GM12873 (cell line): ENCODE measurements around the gene C16orf87.

Experiments used
- CTCF ChIP-seq: IDR thresholded peaks from 2 replicates; pipeline ENCODE4 v1.5.1; 2012; ENCODE audit warnings: low read depth, mild to moderate bottlenecking, moderate library complexity, low read length, control low read depth; ENCODE audit not compliant: insufficient read depth; ENCODE audit errors: missing control alignments

Gene C16orf87

DNA sequence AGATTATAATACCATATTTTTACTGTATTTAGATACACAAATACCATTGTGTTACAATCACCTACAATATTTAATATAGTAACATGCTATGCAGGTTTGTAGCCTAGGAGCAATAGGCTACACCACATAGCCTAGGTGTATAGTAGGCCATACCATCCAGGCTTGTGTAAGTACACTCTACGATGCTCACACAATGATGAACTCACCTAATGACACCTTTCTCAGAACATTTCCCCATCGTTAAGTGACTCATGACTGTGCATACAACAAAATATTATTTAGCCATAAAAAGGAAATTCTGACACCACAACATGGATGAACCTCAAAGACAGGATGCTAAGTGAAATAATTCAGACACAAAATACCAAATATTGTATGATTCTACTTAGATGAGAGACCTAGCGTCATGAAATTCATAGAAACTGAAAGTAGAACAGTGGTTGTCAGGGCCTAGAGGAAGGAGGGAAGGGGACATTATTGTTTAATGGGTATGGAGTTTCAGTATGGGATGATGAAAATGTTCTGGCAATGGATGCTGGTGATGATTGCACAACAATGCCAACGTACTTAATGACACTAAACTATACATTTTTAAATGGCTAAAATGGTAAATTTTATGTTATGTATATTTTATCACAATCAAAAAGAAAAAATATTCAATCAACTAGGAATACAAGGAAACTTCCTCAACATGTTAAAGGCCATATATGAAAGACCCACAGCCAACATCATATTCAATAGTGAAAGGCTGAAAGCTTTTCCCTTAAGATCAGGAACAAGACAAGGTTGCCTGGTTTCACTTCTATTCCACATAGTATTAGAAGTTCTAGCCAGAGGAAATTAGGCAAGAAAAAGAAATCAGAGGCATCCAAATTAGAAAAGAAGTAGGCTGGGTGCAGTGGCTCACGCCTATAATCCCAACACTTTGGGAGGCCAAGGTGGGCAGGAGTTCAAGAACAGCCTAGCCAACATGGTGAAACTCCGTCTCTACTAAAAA lies 5.9 kb upstream of the C16orf87 start:
- TF ChIP-seq CTCF, result no peak

DNA sequence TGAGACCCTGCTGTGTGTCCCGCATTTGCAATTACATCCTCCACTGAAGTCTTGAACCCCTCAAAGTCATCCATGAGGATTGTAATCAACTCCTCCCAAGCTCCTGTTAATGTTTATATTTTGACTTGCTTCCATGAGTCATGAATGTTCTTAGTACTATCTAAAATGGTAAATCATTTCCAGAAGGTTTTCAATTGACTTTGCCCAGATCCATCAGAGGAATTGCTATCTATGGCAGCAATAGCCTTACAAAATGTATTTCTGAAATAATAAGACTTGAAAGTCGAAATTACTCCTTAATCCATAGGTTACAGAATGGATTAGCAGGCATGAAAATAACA lies 2.5 kb upstream of the C16orf87 start:
- TF ChIP-seq CTCF, result no peak

DNA sequence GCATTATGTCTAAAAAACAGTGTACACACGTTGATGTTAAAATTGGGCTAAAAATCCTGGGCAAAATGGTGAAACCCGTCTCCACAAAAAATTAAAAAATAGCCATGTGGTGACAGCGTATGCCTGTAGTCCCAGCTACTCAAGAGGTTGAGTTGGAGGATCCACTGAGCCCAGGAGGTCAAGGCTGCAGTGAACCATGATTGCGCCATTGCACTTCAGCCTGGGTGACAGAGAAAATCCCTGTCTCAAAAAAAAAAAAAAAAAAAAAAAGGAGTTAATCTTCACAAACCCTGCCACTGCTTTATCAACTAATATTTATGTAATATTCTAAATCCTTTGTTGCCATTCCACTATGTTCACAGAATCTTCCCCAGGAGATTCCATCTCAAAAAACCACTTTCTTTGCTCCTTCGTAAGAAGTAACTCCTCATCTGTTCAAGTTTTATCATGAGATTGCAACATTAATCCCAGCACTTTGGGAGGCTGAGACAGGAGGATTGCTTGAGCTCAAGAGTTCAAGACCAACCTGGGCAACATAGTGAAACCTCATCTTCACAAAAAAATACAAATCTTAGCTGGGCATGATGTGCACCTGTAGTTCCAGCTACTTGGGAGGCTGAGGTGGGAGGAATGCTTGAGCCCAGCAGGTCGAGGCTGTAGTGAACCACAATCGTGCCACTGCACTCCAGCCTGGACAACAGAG lies 1.9 kb upstream of the C16orf87 start:
- no peak for TF ChIP-seq CTCF

- TF ChIP-seq CTCF, result no peak
These were observed 521 bp downstream of the C16orf87 start for GRCh38 chr16:46830417-46830901.

- TF ChIP-seq CTCF, result no peak
These were observed 2.0 kb downstream of the C16orf87 start for GRCh38 chr16:46828943-46829342.

DNA sequence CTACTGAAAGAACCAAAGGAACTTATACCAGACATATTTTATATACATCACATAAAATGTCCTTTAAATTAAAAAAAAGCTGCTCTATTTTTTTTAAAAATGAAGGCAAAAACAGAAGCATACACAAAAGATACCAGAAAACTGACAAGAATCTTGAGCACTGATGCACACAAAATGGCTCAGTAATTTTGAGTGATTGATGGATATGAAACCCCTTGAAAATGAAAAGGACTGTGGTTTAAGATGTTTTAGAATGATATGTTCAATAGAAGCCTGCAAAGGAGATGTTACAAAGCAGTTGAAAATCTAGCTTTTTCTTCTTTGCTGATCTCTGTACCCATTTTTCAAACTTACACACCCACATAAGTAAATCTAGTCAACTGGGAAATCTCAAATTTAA lies 2.7 kb downstream of the C16orf87 start:
- no peak for TF ChIP-seq CTCF

DNA sequence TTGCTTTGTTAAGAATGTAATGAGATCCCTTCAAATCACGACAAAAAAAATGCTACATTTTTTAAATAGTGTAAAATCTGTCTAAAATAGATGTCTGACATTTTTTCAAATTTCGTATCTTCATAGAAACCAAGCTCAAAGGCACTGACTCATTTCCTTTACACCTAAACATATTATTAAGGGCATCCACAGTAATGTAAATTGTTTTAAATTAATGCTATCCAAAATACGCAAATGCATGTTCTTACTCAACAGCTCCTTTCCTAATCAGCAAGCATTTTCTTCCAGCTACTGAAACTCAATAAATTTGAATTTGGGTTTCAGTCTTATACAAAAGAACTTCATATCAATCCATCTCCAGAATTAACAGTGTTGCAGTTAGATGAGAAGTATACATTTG lies 4.3 kb downstream of the C16orf87 start:
- no peak for TF ChIP-seq CTCF
